HG02759 (cell line): ENCODE results near the gene FOXG1.

ENCODE experiments used
- ATAC-seq: cut with Tn5 transposase; IDR thresholded peaks from one replicate; pipeline ENCODE4 v1.9.1; 2021; ENCODE audit warnings: mild to moderate bottlenecking, moderate library complexity; ENCODE audit not compliant: unreplicated experiment

Gene FOXG1

DNA sequence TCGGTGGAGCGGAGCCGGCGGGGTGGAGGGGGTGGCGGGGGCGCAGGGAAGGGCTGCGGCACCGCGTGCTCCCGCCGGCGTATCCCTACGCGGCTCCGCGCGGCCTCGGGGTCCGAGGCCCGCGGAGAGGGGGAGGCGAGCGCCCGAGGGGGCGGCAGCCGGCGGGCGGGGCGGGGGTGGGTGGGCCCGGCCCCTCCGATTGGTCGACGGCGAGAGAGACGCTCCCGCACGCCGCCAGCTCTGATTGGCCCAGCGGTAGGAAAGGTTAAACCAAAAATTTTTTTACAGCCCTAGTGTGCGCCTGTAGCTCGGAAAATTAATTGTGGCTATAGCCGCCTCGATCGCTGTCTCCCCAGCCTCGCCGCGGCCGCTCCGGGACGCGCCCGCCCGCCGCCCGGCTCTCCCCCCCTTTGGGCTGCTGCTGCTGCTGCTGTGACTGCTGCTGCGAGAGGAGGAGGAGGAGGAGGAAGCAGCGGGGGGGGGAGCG is at the start of gene FOXG1:
FOXG1 (plus strand) TSS at position 319 of the 487 bp plus-strand sequence. CDS start 493 bp downstream, outside the sequence.
- peak; percentile 79 for ATAC-seq

DNA sequence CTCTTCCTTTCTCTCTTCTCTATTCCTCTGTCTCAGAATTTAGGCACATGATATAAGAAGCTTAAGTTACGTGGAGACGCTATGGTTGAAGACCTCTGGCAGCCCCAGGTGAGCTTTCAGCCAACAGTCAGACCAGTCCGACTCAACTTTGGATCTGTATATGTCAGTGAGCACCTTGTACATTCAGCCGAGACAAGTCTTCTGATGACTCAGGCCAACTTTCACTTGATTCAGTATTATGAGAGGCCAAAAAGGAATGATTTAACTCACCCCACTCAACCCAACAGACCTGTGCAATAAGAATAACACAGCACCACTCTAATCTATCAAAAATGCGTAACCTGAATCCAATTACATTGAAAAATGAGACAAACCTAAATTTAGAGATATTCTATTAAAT is 47.5 kb upstream of the FOXG1 start:
- ATAC-seq: no peak

DNA sequence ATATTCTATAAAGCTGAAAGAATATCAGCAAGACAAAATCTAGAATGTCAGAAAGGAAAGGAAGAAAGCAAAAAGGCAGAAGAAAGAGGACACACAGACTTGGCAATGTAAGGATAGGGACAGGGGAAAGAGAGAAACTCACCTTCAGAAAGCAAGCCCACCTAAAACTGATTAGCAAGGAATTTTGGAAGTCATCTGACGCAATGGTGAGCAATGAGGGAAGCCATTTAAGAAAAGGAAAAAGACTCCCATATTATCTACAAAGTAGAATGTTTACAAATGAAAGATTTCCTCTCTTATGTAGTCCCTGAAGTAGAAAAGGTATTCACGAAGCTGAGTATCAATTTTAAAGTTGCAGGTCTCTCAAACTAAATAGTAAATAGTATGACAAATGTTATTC is 35.2 kb upstream of the FOXG1 start:
- ATAC-seq: no peak

DNA sequence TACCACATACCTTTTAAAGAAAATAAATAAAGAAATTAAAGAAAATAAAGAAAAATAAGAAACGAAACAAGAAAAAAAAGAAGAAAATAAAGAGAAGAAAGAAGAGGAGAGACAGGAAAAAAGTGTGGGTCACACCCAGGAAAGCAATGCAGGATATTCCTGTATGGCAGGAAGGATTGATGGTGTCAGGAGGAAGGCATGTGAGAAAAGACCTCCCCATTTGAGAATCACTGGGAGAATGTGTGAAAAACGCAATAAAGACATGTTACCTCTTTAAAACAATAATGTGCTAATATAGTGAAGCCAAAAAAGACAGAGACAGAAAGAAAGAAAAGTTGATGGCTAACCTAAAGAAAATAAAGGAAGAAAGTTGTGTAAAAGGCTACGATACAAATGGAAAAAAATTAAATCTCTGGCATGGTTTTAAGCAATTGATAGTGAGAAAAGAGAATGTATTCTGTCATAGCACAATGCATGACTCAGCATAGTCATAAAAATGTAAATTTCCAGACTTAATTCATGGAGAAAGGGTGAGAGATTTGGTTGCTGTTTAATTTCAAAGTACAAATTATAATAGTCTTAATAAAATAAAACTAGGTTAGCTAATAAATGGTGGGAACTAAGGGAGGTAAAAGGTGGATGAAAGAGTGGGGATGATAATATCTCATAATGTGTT is 24.3 kb upstream of the FOXG1 start:
- ATAC-seq: no peak

DNA sequence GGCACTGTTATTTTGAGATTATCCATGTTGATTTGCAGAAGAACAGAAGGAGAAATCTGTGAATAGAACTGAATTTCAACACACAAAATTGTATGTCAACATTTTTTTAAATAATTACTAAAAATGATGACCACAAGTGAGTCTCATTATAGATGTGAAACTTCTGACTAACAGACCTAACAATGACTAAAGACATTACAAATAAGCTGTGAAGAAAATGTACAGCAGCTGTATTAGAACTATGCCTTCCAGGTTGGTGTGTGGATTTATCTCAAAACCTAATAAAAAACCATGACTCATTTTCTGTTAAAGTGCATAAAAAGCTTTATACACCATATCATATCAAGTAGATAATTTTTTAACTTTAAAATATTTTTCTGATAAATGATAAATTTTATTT is 22.5 kb upstream of the FOXG1 start:
- ATAC-seq: peak; percentile 57

DNA sequence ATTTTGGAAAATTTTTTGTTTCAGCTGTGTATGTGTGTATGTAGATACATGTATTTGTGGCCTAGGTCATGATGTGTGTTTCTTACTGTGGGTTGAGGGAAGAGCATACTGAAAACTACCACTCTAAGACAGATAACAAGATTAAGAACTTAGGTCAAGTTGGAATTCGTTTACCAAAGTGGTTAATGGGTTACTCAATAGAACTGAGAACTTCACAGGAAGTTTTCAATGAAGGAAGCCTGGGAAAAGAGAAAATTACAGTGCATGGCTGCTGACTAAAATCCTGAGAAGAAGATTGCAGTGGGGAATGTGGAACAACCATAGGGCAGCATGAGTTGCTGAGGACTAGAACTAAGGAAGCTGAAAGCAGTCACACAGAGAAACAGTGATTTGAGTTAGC is 21.4 kb upstream of the FOXG1 start:
- no peak for ATAC-seq

DNA sequence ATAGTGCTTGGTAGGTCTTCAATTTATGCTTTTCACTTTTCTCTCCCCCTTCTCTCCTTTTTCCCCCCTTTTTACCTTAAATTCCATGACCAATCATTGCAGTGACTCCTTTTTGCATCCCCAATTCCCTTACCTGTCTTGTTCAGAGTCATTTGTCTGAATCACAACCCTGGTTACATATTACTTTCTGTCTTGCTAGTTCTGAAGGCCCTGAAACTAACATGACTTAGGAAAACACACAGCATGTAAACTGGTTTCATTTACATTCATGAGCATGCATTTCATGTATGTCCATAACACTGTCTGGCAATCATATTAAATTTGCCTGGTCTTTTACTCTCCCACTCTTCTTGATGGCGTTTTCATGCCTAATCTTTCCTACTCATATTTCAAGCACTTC is 20.3 kb upstream of the FOXG1 start:
- ATAC-seq: peak; percentile 69

DNA sequence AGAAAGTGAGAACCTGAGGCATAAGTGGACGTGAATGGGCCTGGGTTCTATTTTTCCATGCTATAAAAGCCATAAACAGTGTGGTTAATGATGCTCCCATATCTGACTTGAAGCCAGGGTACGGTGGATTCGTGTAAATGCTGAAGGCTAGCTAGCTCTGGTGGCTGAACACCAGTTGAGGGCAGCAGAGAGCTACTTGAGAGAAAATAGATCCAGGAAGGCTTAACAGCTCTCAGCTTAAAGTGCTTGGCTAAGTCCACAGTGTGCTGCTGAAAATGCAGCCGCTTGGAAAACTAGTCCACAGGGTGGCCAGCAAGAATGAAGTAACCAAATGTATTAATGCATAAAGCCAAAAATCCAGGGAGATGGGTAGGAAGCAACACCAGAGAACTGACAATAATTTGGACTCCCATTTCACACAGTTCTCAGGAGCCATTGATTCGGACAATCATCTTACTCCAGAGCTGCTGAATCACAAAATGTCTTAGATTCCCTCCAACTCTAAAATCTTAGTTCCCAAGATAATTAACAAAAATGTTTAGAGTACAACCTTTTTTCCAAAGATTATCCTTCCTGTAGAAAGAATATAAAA is 15.0 kb upstream of the FOXG1 start:
- peak; percentile 84 for ATAC-seq

DNA sequence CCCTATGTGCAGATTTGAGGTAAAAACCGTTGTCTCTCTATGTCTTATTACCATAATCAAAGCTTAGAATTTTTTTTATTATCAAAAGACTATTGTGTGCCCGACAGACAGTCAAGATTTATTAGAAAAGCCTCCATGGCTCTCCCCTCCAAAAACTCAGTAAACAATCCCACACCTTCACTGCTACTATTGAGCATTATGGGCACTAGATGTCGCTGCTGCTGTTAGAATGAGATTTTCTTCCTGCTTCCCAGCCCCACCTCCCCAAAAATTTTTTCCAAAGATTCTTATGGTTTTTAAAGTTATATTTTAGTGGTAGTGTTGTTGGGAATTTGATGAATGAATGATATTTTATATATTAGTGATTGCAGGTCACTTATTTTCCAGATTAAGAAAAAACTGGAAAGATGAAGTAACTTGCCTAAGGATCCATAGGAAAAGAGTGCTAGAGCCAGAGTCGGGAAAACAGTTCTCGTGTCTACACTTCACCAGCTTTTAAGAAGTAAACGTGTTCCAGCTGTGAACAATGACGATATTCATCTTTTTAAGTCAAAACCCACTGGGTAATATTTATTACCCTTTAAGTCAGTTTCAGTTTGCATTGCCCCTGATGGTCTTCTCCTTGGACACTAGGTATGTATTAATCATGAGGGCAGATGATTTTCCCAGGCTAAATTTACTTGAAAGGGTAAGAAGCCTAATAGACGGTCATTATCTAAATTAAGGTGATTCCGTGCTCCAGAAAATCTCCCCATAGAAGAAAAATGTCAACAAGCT is 12.2 kb upstream of the FOXG1 start:
- peak; percentile 47 for ATAC-seq

DNA sequence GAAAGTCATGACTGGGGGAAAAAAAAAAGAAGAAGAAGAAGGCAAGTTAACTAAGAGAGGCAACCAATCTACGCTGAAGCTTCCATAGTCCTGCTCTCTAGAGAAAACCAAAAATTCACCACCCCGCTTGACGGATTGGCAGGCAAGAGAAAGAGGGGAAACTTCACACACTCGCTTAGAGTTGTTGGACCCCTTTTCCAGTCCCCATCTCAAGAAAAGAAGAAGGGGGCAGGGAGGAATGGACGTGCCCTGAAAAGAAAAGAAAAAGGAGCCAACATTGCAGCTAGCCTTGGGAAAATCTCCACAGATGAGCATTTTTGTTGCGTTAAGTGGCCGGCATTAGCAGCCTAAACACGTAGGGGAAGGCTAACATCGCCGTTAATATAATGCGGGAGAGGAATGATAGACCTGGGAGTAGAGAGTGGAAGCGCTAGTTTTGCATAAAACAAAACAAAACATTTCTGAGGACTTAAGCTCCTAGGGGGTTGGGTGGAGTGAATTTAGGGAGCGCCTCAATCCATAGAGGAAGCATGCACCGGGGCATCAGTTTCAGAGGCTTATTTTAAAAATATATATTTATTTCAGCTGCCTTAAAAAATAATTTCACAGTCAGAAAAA is 11.3 kb upstream of the FOXG1 start:
- ATAC-seq: no peak

DNA sequence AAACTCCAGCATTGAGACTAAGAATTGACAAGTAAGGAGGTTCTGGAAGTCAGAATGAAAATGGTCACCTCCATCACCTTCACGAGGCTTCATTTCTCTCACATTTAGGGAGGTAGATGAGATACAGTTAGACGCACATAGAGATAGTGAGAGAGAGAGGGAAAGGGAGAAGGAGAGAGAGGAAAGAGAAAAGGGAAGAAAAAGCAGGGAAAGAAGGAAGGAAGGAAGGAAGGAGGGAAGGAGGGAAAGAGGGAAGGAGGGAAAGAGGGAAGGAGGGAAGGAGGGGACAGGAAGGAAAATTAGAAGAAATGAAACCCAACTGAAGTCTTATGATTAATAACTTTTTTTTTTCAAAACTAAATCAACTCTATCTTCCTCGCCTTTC is 10.7 kb upstream of the FOXG1 start:
- no peak for ATAC-seq

DNA sequence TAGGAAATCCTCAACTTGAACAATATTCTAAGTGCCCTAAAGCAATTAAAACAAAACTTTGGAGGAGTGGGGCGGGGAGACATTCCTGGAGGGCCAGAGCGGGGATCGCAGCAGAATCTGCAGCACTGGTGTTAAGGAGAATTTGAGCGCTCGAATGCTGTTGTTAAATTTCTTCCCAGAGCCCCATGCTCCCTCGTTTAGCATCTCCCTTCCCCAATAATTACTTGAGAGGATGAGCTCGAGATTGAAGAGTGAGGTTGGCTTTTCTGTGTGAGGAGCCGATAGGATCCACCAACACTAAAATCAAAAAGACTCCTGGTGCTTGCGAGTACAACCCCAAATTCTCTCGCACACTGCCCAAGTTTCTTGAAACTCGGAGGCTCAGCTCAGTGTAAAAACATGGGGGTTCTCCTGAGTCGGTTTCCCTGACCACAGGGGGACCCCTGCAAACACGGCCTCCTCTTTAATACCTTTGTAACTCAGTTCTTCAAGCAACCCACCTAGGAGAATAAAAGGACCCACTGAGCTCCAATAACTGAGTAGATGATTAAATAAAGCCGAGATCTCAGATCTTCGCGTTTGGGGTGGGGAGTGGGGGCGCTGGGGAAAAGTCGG is 10.2 kb upstream of the FOXG1 start:
- no peak for ATAC-seq

DNA sequence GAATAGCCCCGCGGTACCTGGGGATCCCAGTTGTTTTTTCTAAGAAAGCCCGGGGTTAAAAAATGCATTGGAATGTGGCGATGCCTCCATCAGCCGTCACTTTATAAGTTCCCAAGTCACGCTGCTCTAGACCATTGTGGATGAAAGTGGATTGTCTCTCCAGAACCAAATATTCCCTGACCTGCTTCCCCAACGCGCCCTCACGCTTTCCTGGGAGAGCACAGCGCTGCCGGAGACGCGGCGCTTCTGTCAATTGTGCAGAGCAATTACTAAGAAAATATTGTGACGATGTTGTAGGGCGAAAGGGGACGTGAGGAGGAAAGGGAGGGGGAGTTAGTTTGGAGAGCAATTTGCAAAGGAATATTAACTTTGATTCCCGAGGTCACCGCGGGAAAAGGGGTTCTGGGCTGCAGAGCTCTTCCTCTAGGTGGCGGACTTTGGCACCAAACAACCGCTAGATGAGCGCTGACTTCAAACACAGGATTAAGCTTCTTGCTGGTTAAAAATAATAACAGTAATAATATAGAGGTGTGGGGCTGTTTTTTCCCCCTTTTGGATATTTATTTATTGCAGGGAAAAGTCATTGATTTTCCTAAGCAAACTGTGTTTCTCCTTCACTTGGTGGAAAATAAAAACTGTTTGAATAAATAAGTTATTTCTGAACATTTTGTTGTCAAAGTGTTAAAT is 9.6 kb upstream of the FOXG1 start:
- peak; percentile 40 for ATAC-seq

DNA sequence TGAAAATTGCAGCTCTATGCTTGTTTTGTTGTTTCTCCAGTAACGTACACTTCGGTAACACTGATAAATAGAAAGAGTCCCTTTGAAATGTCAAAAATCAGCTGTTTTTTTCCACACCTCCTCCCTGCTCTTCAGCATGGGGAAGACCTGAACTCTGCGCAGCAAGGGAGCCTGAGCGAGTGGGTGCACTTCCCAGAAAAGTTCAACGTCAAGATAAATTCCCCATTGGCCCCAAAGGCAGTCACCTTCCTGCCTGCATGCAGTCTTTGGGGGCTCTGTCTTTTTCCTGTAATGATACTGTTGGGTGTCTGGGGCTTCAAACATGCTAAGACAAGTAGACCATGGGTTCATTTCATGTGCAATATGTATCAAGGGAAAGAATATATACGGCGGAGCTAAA is 8.8 kb upstream of the FOXG1 start:
- ATAC-seq: no peak

DNA sequence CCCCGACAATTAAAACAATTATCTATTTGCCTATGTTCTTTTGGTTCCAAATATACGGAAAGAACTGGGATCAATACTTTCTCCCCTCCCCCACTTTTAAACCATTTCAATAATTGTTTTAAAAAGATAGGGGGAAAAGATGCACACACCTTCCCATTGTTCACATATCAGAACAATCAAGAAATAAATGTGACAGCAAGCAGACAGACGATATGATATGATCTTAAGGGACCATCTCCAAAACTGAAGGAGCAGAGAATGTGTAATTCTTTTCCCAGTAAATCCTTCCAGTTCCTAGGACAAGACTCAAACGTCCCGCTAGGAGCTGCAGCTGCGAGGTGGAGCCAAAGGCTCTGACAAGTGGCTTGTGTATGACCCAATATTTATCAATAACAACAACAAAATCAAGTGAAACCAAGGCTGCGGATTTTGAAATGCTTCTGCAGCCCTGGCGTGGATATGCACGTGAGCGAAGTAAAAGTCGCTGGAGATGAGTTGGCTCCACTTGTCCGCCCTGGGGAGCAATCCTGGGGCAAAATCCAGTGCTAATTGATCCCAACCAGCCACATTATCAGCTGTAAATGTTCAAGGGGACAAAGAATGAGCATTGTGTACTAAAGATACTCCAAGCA is 8.2 kb upstream of the FOXG1 start:
- no peak for ATAC-seq

DNA sequence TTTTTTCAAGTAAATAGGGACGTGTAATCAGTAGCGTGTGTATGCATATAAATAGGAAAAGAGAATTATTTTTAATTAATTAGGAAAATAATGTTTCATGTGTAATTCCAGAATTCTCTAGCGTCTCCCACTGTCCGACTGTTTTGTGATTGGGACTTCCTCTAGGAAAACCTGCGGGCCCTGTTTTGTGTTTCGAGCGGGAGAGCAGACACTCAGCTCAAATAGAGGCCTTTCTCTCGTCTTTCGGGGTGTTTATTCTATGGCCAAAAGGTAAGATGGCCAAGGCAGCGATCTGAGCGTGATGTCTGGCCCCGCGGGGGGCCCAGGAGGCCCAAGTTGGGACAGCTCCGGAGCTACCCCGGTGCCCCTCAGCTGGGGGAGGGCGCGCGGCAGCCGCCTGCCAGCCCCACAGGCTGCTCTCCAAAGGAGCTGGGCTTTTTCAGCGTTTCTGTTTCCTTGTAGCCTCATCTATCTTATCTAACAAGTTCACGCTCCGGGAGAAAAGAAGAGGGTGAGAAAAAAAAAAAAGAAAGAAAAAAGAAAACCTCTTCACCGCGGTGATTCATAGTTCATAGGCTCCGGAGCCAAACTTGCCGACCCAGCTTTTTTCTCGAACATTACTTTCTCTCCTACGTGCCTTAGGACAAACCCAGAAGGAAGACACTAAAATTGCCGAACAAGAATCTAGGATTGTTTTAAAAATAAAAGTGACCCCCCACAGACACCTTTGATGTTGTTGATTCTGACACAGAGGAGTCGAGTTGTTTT is 7.5 kb upstream of the FOXG1 start:
- ATAC-seq: no peak

DNA sequence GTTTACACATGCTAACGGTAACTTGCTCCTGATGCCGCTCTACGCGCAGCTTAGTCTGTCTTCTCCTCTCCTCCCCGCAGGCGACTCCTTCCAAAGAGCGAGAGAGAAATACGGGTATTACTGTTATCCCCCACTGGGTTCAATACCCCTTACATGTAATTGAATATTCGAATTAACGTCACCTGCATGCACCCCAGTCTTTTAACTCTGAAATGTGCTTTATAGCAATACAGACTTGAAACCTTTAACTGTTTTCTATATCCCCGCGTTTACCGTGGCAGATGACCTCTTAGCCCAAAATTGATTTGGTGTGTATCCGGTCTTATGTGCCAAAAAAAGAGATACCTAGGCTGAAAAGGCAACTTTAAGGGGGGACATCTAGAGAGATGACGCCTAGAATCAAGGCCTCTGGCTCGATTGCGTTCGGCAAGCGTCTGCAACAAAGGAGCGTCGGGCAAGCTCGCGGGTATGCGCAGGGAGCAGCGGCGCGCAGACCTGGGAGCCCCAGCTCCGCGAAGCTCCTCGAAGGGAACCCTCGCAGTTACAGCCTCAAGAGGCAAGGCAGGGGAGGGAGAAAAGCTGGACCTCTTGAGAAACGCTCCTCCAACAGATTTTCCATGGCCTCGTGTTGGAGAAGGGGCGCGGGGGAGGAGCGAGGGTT is 6.8 kb upstream of the FOXG1 start:
- no peak for ATAC-seq

DNA sequence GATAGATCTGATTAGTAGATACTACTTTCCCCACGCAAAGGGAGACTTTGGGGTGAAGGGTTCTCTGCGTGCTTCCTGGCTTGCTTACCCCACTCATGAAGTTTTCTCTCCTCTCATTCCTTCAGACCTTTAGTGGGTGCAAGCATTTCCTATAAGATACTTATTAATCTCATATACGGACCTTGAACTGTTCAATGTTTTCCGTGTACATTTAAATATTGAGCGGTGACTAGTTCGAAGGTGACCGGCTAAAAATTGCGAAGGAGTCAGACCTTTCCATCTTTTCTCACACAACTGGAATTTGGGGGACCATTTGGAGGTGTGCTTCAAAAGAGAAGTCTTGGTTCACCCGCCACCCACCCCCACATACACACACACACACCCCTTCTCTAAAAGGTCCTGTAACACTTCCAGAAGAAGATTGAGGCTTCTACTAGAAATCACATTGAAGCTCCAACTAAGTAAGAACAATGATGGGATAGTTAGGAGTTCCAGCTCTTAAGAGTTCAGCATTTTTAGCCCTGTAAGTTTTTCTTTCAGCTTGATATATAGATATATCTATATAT is 6.1 kb upstream of the FOXG1 start:
- ATAC-seq: no peak
